SJCRH30 (cell line): ENCODE data around the gene MICAL3. TPM values are rescaled to one million over a fixed set of nuclear protein-coding genes. Genes with fewer than 3 reads are reported as not detected.

ENCODE experiments used
- DNase-seq, 2 experiments: peaks; one replicate each; pipeline ENCODE4 v3.0.0-alpha.2; 2015 to 2020
- H3K27ac ChIP-seq: fragments of 250-450 bp; sonication (Bioruptor Pico); 2 replicates; pipeline ENCODE4 v1.5.1; 2020; ENCODE audit warnings: mild to moderate bottlenecking, moderate library complexity
- H3K27me3 ChIP-seq: fragments of 250-450 bp; sonication (Bioruptor Pico); 2 replicates; pipeline ENCODE4 v1.5.1; 2020; ENCODE audit warnings: mild to moderate bottlenecking, moderate library complexity
- H3K36me3 ChIP-seq: fragments of 250-450 bp; sonication (Bioruptor Pico); 2 replicates; pipeline ENCODE4 v1.5.1; 2020; ENCODE audit warnings: mild to moderate bottlenecking, moderate library complexity
- H3K4me1 ChIP-seq: fragments of 250-450 bp; sonication (Bioruptor Pico); 2 replicates; pipeline ENCODE4 v1.5.1; 2020; ENCODE audit warnings: mild to moderate bottlenecking, moderate library complexity
- H3K4me3 ChIP-seq: fragments of 250-450 bp; sonication (Bioruptor Pico); 2 replicates; pipeline ENCODE4 v1.5.1; 2020; ENCODE audit warnings: mild to moderate bottlenecking, moderate library complexity
- H3K9me3 ChIP-seq: fragments of 250-450 bp; sonication (Bioruptor Pico); replicated peaks from 2 replicates; pipeline ENCODE4 v1.5.1; 2020; ENCODE audit warnings: mild to moderate bottlenecking, moderate library complexity
- total RNA-seq: library from RNA; depleted of rRNA; stranded (reverse); fragments of >200 nt; shearing (Covaris generic); gene quantifications from 2 replicates; pipeline ENCODE4 v1.2.3, GENCODE V29; 2014

MICAL3 gene
- total RNA-seq, 1 experiment from 2014 or later = 26.1 TPM

DNA sequence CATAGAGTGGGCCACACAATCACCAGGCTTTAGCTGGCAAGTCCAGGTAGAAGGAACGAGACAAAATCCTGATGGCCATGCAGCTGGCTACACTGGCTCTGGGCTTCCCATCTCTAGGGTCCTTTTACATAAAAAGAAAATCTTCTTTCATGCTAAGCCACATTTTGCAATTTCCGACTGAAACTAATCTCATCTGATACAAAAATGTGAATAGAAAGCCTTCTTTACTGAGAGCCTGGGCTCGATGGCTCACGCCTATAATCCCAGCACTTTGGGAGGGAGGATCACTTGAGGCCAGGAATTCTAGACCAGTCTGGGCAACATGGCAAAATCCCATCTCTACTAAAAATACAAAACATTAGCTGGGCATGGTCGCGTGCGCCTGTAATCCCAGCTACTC lies 67.2 kb downstream of the MICAL3 start:
- Histone ChIP-seq H3K9me3 (no peaks in the 10 kb centered on the region), H3K4me3 (no peak overlapping the region), H3K36me3 (no peaks in the 10 kb centered on the region), H3K27ac (no peak overlapping the region), H3K4me1 (peaks cover 13% of the 10 kb centered on the region), H3K27me3 (no peaks in the 10 kb centered on the region)
- DNase-seq = no peak

DNA sequence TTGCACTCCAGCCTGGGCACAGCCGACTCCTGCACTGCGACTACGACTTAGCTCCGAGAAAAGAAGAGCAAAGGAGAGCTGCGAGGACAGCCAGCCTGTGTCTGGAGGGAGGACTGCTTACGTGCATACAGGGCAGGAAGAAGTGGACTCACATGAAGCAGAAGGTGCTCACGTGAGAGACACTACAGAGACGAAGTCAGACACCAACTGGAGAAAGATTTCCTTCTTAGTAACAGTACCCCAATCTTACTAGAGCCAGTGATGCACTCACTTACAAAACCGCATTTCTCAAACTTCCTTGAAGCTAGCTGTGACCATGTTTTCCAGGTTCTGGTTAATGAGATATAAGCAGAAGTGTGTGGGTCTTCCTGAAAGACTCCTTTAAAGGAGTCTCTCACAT lies 67.7 kb downstream of the MICAL3 start:
- H3K4me3 ChIP-seq = no peak overlapping the region
- H3K4me1 ChIP-seq = peaks cover 13% of the 10 kb centered on the region
- DNase-seq = no peak
- H3K36me3 ChIP-seq = no peaks in the 10 kb centered on the region
- H3K9me3 ChIP-seq = no peaks in the 10 kb centered on the region
- H3K27ac ChIP-seq = no peak overlapping the region
- H3K27me3 ChIP-seq = no peaks in the 10 kb centered on the region

DNA sequence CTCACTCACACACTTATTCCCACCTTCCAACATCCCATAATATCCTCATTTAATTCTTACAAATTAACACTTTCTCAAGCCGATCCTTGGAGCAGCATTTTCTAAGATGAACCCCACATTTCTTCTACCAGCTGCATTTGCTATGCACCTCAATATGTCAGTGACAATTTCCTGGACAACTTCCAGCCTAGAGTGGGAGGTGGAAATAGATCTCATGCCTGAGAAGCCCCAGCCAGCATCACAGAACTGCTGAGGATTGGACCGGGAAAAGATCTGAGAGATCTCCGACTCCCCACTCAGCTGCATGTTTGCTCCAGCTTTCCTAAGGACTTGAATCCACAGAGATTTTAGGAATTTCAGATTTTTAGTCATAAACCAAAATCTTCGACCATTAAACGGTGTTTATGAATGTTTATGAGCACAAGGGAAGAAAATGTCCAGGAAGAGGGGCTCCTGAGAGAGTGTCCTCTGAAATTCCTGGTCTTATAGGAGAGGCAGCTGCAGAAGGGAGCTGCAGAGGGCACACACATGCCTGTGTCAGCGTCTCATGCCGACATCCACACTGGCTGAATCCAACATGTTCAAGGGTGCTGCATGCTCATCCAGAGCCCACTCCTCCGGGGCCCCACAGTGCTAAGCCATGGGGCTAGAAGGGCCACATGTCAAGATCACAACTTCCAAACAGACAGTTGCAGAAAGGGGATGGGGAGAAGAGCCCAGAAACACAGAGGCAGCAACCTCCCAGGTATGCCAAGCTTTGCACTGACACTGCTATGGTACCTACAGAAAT lies 68.6 kb downstream of the MICAL3 start:
- DNase-seq = no peak
- H3K4me3 ChIP-seq = no peak overlapping the region
- no peaks in the 10 kb centered on the region for H3K9me3 ChIP-seq
- H3K4me1 ChIP-seq = peaks cover 13% of the 10 kb centered on the region
- no peaks in the 10 kb centered on the region for H3K36me3 ChIP-seq
- no peaks in the 10 kb centered on the region for H3K27me3 ChIP-seq
- no peak overlapping the region for H3K27ac ChIP-seq

DNA sequence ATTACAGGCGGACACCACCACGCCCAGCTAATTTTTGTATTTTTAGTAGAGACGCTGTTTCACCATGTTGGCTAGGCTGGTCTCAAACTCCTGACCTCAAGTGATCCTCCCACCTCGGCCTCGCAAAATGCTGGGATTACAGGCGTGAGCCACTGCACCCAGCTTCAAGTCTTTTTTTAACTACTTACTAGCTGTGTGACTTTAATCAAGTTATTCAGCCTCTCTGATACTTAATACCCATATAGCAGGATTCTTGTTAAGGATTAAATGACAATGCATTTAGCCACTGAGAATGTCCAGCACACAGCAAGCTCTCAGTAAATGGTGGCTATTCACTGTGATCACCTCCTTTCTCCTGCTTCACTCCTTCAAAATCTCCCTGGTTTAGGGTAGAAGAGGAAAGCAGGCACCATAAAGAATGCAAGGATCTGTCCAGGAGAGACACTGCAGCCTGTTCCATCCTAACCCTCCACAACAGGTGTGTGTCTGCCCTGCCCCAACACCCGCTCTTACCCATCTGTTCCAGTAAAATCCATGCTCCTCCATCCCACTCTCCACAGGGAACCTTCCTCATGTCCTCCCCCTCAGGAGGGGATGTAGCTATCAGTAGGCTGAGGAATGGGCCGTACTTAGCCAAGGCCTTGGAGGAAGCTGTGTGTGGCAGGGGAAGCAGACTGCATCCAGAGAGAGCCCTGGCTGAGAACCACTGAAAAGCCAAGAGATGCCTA lies 69.3 kb downstream of the MICAL3 start:
- Histone ChIP-seq H3K4me3 (no peak overlapping the region), H3K27me3 (no peaks in the 10 kb centered on the region), H3K36me3 (no peaks in the 10 kb centered on the region), H3K27ac (no peak overlapping the region), H3K9me3 (no peaks in the 10 kb centered on the region), H3K4me1 (peaks cover 17% of the 10 kb centered on the region)
- DNase-seq = peak; percentile 31 to 57

DNA sequence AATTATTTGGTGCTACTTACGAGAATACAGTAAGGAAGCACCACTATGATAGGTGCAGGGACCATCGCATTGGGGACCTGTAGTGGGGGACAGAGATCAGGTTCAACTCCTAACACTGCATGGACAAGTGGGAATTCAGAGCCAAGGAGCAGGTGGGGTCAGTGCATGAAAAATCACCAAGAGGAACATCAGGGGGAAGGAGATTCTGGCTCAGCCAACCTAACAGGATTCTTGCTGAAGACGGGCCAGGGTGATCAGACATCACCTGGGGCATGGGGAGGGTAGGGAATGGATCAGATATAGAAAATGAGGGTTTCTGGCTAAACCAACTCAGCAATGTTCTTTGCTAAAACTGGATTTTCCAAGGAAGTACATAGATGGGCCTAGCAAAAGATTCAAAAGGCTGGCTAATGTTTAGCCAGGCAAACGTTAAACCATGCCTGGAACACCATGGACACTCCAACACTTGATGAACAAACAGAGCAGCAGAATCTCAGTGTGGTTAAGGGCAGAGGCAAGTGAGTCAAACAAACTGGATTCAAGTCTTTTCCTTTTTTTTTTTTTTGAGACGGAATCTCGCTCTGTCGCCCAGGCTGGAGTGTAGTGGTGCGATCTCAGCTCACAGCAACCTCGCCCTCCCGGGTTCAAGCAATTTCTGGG lies 70.0 kb downstream of the MICAL3 start:
- H3K4me3 ChIP-seq = no peak overlapping the region
- no peaks in the 10 kb centered on the region for H3K9me3 ChIP-seq
- H3K27me3 ChIP-seq = no peaks in the 10 kb centered on the region
- no peak for DNase-seq
- peaks cover 23% of the 10 kb centered on the region for H3K4me1 ChIP-seq
- no peak overlapping the region for H3K27ac ChIP-seq
- H3K36me3 ChIP-seq = no peaks in the 10 kb centered on the region

DNA sequence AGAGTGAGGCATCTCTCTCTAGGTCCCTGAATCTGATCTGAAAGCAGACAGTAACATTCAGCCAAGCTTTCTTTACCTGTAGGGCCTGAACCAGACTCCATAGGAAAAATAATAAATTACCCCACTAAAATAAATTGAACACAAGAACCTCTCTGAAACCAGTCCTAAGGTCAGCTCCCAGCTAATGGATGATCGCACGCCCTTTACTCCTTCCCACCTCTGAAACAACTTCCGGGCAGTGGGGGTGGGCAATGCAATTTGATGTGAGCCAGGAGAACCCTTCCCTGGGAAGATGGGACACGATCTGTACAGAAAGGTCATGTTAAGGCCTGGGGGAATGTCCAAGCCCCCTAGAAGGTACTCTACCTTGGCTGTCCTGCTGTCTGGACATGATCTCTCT lies 71.2 kb downstream of the MICAL3 start:
- H3K9me3 ChIP-seq = no peaks in the 10 kb centered on the region
- no peaks in the 10 kb centered on the region for H3K27me3 ChIP-seq
- no peaks in the 10 kb centered on the region for H3K36me3 ChIP-seq
- H3K4me1 ChIP-seq = peaks cover 24% of the 10 kb centered on the region
- H3K4me3 ChIP-seq = no peak overlapping the region
- H3K27ac ChIP-seq = no peak overlapping the region
- DNase-seq = no peak

DNA sequence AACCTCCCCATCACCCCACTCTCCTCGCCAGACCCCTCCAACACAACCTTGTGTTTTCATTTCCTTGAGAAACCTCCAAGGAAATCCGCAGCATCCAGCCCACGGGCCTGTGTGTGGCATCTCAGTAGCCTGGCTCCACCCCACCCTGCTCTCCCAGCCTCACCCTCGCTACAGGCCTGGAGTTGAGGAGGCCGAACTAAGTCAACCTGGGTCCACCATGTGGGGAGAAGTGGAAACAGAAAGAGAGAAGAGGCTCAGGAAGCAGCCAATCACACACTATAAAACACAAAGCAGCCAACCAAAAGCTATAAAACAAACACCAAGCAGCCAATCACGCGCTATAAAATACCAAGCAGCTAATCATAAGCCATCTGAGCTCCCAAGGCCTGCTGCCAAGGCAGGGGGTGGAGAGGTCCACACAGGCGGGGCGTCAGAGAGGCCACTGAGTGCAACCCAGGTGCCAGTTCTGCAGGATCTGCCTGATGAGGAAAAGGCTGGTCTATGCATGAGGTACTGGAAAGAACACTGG lies 72.0 kb downstream of the MICAL3 start:
- DNase-seq = no peak
- Histone ChIP-seq H3K4me1 (peaks cover 24% of the 10 kb centered on the region), H3K4me3 (no peak overlapping the region), H3K36me3 (no peaks in the 10 kb centered on the region), H3K27me3 (no peaks in the 10 kb centered on the region), H3K9me3 (no peaks in the 10 kb centered on the region), H3K27ac (no peak overlapping the region)

DNA sequence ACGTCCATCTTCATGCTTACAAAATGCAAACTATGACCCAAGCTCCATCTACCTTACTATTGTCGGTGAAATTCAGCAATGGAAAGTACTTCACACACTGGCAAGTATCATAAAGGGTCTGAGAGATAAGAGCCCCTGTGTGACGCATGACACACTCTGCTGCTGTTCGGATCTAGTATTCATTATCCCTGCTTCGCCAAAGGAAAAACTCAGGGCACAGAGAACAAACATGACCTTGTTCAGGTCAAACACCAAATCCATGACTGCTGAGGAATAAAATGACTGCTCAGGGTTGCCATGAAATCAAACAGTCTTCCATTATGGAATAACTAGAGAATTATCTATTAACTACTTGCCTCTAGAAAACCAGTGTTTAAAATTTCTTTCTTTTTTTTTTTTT lies 73.0 kb downstream of the MICAL3 start:
- no peak for DNase-seq
- no peak overlapping the region for H3K4me3 ChIP-seq
- H3K27ac ChIP-seq = peak overlapping the region; percentile 49
- H3K4me1 ChIP-seq = peaks cover 30% of the 10 kb centered on the region
- no peaks in the 10 kb centered on the region for H3K36me3 ChIP-seq
- no peaks in the 10 kb centered on the region for H3K9me3 ChIP-seq
- no peaks in the 10 kb centered on the region for H3K27me3 ChIP-seq

DNA sequence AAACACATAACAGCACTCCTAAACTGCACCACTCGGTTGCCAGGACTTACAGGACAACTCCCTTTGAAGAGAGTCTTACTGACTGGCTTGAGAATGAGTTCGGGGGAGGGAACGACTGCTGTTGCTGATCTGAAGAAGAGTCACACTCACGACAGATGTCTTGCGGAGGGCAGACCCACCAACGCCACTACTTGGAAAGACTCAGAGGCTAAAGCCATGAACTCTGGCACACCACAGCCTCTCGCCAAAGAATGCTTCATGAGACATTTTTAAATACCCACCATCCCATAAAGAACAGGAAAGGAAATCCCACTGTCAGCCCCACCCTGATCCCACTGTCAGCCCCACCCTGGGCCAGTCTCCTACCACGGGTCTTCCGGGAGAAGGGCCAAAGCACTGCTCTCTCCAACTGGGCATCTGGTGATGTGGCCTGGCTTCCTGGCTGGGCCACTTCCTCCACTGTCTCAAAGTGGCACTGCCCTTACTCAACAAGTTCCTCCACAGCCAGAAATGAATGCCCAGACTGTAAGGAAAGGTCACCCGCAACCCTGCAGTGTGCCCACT lies 73.6 kb downstream of the MICAL3 start:
- H3K36me3 ChIP-seq = no peaks in the 10 kb centered on the region
- H3K4me1 ChIP-seq = peaks cover 27% of the 10 kb centered on the region
- no peaks in the 10 kb centered on the region for H3K9me3 ChIP-seq
- no peak overlapping the region for H3K4me3 ChIP-seq
- DNase-seq = no peak
- peak overlapping the region; percentile 49 for H3K27ac ChIP-seq
- H3K27me3 ChIP-seq = no peaks in the 10 kb centered on the region

DNA sequence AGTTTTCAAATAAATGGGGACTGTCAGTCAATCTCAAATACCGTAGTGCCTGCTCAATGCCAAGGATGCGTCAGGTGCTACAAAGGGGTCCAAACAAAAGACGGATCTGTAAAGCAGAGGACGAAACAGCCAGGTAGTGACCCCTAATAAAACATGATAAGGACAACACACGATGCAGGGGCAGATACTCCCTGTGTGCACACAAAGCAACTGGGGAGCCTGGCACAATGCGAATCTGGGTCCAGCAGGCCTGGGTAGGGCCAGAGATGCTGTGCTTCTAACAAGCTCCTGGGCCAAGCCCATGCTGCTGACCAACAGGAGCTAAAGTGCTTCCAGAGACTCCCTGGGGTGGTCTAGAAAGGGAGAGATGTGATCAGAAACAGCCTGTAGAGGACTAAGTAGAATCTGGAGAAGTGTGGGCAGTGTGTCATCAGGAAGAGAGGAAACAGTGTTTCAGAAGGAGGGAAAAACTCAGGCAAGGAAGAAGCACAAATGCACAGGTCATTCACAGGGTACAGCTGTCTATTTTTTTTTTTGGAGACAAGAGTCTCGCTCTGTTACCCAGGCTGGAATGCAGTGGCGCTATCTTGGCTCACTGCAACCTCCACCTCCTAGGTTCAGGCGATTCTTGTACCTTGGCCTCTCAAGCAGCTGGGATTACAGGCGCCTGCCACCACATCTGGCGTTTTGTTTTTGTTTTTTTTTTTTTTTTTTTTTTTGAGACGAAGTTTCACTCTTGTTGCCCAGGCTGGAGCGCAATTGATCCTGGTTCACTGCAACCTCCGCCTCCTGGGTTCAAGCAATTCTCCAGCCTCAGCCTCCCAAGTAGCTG lies 74.5 kb downstream of the MICAL3 start:
- no peaks in the 10 kb centered on the region for H3K36me3 ChIP-seq
- H3K27me3 ChIP-seq = no peaks in the 10 kb centered on the region
- H3K4me1 ChIP-seq = peaks cover 18% of the 10 kb centered on the region
- H3K27ac ChIP-seq = peak overlapping the region; percentile 49
- no peaks in the 10 kb centered on the region for H3K9me3 ChIP-seq
- peak; percentile 37 to 66 for DNase-seq
- no peak overlapping the region for H3K4me3 ChIP-seq

DNA sequence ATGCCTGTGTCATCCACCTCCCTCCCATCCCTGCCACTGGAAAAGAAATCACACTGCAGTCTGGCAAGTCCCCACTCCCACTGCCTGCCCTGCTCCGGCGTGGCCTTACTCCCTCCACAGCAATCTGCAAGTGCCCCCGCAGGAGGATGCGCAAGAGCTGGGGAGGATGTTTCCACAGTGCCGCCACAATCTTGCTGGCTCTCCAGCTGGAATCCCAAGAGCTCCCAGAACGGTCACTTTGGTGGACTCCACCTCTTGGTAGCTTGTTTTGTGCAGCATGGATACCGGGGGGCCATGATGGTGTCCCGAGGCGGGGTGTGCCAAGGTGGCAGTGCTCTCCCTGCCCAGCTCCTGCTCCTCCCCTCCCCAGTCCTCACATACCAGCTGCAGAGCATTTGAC lies 76.3 kb downstream of the MICAL3 start:
- Histone ChIP-seq H3K36me3 (no peaks in the 10 kb centered on the region), H3K4me1 (peaks cover 17% of the 10 kb centered on the region), H3K27ac (no peak overlapping the region), H3K4me3 (no peak overlapping the region), H3K27me3 (no peaks in the 10 kb centered on the region), H3K9me3 (no peaks in the 10 kb centered on the region)
- no peak for DNase-seq

DNA sequence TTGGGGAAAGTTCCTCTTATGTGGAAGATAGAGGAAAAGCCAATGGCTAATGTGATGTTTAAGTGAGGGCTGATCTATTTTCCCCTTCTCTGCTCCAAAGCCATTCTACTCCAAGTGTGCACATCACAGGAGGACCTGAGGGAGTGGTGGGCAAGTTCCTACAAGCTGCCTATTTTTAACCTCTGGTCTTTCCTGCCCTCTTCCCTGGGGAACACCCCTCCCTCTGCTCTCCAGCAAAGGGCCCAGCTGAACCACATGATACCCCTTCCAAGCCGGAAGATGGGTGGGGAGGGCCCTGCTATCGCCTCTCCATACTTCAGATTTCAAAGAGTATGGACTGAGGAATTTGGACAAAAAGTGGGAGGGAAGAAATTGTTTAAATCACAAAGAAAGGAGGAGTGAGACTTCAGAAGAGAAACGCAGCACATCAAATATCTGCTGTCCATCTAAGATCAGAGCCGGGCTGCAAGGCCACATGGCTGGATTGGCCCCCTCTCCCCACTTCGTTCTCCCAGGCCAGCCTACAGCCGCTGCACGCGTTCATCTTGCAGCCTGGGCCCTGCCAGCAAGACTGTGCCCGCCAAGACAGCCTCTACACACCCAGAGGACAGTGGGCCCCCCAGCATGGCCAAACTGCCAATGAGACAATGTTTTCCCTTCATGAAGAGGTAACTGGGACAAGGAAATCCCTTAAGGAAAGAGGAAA lies 77.5 kb downstream of the MICAL3 start:
- Histone ChIP-seq H3K9me3 (no peaks in the 10 kb centered on the region), H3K4me3 (no peak overlapping the region), H3K36me3 (peaks cover 2% of the 10 kb centered on the region; the same call in 1 of the 2 replicates), H3K27ac (no peak overlapping the region), H3K27me3 (no peaks in the 10 kb centered on the region), H3K4me1 (peaks cover 17% of the 10 kb centered on the region)
- DNase-seq = peak in 1 of 2 experiments; percentile 22

DNA sequence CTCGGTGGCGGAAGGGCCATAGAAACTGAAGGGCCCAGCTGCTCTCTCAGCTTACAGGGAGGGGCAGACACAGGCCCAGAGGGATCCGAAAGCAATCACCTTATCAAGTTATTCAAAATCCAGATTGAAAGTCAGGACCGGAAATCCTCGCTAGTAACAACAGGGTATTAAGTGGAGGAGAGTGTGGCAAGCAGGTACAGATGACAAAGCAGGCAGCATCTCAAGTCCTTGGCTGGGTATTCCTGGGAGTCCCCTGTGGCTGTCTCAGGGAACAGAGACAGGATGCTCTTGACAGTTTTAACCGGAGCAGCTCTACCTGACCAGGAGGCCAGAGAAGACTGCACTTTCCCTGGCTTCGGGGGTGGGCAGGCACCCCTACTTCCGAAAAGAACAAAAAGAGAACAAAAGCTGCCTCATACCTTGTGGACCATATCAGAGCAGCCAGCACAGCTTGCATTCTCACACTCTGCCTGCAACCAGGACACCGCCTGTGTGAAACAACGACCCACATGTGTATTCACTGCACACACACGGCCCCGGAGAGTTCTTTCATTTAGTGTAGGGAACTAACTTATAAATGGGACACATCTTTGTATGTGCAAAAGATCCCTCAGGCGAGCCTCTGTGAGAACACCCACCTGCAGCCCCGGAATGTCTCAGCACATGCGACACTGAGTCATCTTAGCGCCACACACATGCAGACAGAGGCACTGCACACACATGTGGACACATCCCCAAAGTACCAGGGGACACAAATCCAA lies 78.3 kb downstream of the MICAL3 start:
- Histone ChIP-seq H3K4me3 (no peak overlapping the region), H3K4me1 (peaks cover 20% of the 10 kb centered on the region), H3K27ac (no peak overlapping the region), H3K27me3 (no peaks in the 10 kb centered on the region), H3K36me3 (peaks cover 2% of the 10 kb centered on the region; the same call in 1 of the 2 replicates), H3K9me3 (no peaks in the 10 kb centered on the region)
- DNase-seq = no peak
